WTC11 (cell line): ENCODE data around the gene OTOR.

Experiments
- ATF2 ChIP-seq: sonication (generic); formaldehyde crosslinking; IDR thresholded peaks from 2 replicates; pipeline ENCODE4 v1.8.1; 2022; ENCODE audit warnings: low read depth, missing genetic modification reagents, borderline replicate concordance
- FOXK1 ChIP-seq: sonication (generic); formaldehyde crosslinking; IDR thresholded peaks from 2 replicates; pipeline ENCODE4 v1.8.0; 2022; ENCODE audit warnings: mild to moderate bottlenecking, moderate library complexity, missing genetic modification reagents
- MXD4 ChIP-seq: fragments of 250-450 bp; sonication (Bioruptor Pico); IDR thresholded peaks from 2 replicates; pipeline ENCODE4 v1.8.0; 2021; ENCODE audit warnings: mild to moderate bottlenecking, moderate library complexity, borderline replicate concordance
- ZNF512 ChIP-seq: sonication (generic); formaldehyde crosslinking; IDR thresholded peaks from 2 replicates; pipeline ENCODE4 v1.8.1; 2022; ENCODE audit warnings: missing genetic modification reagents, borderline replicate concordance

- TF ChIP-seq FOXK1 (CRISPR knock-in tag) (no peak), ATF2 (CRISPR knock-in tag) (no peak), MXD4 (CRISPR knock-in tag) (no peak), ZNF512 (CRISPR knock-in tag) (no peak)
Observed at GRCh38 chr20:16781496-16781895, 33.3 kb downstream of the OTOR start.
